Measurements from ENCODE around the gene CDR2.

The CDR2 gene

GRCh38 chr16:22323959-22324786 lies 50.2 kb downstream of the CDR2 start:
- DNase-seq (ENCODE audit: low spot score): no peak

- no peak for DNase-seq (ENCODE audit: low spot score)
These were observed 51.1 kb downstream of the CDR2 start for GRCh38 chr16:22323173-22323958.

GRCh38 chr16:22322741-22323140 lies 51.7 kb downstream of the CDR2 start:
- DNase-seq (ENCODE audit: low spot score): no peak

GRCh38 chr16:22322021-22322471 lies 52.4 kb downstream of the CDR2 start:
- no peak for DNase-seq (ENCODE audit: low spot score)

GRCh38 chr16:22321340-22322001 lies 52.9 kb downstream of the CDR2 start:
- peak; percentile 73 for DNase-seq (ENCODE audit: low spot score)

- no peak for DNase-seq (ENCODE audit: low spot score)
These were observed 53.7 kb downstream of the CDR2 start for GRCh38 chr16:22320572-22321339.

- peak; percentile 58 for DNase-seq (ENCODE audit: low spot score)
These were observed 55.6 kb downstream of the CDR2 start for GRCh38 chr16:22318690-22319358.

GRCh38 chr16:22317625-22318024 lies 56.8 kb downstream of the CDR2 start:
- DNase-seq (ENCODE audit: low spot score): no peak

GRCh38 chr16:22317001-22317530 lies 57.4 kb downstream of the CDR2 start:
- no peak for DNase-seq (ENCODE audit: low spot score)

GRCh38 chr16:22316411-22316811 lies 58.0 kb downstream of the CDR2 start:
- no peak for DNase-seq (ENCODE audit: low spot score)

- no peak for DNase-seq (ENCODE audit: low spot score)
These were observed 58.4 kb downstream of the CDR2 start for GRCh38 chr16:22315979-22316378.

- DNase-seq (ENCODE audit: low spot score): no peak
These were observed 59.5 kb downstream of the CDR2 start for GRCh38 chr16:22314661-22315626.

- DNase-seq (ENCODE audit: low spot score): no peak
These were observed 60.4 kb downstream of the CDR2 start for GRCh38 chr16:22313876-22314470.

GRCh38 chr16:22312897-22313781 lies 61.3 kb downstream of the CDR2 start:
- no peak for DNase-seq (ENCODE audit: low spot score)

- DNase-seq (ENCODE audit: low spot score): no peak
These were observed 62.9 kb downstream of the CDR2 start for GRCh38 chr16:22311520-22311919.

- DNase-seq (ENCODE audit: low spot score): no peak
These were observed 65.4 kb downstream of the CDR2 start for GRCh38 chr16:22308824-22309520.

GRCh38 chr16:22307838-22308237 lies 66.6 kb downstream of the CDR2 start:
- no peak for DNase-seq (ENCODE audit: low spot score)

GRCh38 chr16:22306788-22307187 lies 67.6 kb downstream of the CDR2 start:
- DNase-seq (ENCODE audit: low spot score): no peak
